LNCaP clone FGC (cell line): Measurements from ENCODE around the gene DHRSX.
"Not testable (repeated sequence)": the region's sequence is repeated elsewhere in the genome, so short reads cannot be mapped to it uniquely, and the experiment has no call there.

Experiments used
- DNase-seq: peaks from one replicate; pipeline ENCODE4 v3.0.0-alpha.2; 2011; ENCODE audit warnings: low read depth
- H3K4me3 ChIP-seq: 2 replicates; pipeline ENCODE4 v1.5.1; 2011; ENCODE audit warnings: mild to moderate bottlenecking, low read depth, low read length, control low read depth
- TF ChIP-seq, protein P1 (sequence below): IDR thresholded peaks from 2 replicates; pipeline ENCODE4 v1.5.1; 2012; ENCODE audit warnings: mild to moderate bottlenecking; ENCODE audit not compliant: control insufficient read depth, insufficient read depth; ENCODE audit errors: extremely low read depth

Gene DHRSX

DNA sequence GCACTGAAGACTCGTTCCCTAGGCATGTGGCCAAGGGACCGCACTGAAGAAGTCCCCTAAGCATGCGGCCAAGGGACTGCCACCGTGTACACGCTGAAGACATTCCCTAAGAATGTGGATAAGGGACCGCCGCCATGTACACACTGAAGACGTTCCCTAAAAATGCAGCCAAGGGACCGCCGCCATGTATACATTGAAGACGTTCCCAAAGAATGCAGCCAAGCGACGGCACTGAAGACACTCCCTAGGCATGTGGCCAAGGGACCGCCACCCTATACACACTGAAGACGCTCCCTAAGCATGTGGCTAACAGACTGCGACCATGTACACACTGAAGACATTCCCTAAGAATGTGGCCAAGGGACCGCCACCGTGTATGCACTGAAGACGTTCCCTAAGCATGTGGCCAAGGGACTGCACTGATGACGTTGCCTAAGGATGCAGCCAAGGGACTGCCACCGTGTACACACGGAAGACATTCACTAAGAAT, 31.5 kb downstream of the DHRSX start:
- H3K4me3 ChIP-seq, result no peak overlapping the region
- no peak for DNase-seq
- TF ChIP-seq, protein P1, sequence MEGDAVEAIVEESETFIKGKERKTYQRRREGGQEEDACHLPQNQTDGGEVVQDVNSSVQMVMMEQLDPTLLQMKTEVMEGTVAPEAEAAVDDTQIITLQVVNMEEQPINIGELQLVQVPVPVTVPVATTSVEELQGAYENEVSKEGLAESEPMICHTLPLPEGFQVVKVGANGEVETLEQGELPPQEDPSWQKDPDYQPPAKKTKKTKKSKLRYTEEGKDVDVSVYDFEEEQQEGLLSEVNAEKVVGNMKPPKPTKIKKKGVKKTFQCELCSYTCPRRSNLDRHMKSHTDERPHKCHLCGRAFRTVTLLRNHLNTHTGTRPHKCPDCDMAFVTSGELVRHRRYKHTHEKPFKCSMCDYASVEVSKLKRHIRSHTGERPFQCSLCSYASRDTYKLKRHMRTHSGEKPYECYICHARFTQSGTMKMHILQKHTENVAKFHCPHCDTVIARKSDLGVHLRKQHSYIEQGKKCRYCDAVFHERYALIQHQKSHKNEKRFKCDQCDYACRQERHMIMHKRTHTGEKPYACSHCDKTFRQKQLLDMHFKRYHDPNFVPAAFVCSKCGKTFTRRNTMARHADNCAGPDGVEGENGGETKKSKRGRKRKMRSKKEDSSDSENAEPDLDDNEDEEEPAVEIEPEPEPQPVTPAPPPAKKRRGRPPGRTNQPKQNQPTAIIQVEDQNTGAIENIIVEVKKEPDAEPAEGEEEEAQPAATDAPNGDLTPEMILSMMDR, result no peak

DNA sequence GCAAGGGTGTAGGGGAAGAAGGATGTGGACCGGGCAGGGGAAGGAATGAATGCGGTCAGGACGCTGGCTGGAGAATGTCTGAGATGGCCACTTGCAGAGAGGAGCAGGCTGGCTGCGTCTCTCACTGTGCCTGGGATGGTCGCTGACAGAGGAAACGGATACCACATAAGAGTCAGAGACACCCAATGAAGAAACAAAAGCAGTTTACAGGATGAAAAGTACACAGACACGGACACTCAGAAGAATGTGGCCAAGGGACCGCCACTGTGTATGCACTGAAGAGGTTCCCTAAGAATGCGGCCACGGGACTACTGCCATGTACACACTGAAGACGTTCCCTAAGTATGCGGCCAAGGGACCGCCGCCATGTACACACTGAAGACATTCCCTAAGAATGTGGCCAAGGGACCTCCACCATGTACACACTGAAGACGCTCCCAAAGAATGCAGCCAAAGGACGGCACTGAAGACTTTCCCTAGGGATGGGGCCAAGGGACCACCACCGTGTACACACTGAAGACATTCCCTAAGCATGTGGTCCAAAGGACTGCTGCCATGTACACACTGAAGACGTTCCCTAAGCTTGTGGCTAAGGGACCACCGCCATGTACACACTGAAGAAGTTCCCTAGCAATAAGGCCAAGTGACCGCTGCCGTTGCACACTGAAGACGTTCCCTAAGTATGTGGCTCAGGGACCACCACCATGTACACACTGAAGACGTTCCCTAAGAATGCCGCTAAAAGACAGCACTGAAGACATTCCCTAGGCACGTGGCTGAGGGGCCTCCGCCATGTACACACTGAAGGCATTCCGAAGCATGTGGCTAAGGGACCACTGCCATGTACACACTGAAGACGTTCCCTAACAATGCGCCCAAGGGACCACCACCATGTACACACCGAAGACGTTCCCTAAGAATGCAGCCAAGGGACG, 32.2 kb downstream of the DHRSX start:
- DNase-seq, result no peak
- TF ChIP-seq, protein P1, result no peak
- no peak overlapping the region for H3K4me3 ChIP-seq

DNA sequence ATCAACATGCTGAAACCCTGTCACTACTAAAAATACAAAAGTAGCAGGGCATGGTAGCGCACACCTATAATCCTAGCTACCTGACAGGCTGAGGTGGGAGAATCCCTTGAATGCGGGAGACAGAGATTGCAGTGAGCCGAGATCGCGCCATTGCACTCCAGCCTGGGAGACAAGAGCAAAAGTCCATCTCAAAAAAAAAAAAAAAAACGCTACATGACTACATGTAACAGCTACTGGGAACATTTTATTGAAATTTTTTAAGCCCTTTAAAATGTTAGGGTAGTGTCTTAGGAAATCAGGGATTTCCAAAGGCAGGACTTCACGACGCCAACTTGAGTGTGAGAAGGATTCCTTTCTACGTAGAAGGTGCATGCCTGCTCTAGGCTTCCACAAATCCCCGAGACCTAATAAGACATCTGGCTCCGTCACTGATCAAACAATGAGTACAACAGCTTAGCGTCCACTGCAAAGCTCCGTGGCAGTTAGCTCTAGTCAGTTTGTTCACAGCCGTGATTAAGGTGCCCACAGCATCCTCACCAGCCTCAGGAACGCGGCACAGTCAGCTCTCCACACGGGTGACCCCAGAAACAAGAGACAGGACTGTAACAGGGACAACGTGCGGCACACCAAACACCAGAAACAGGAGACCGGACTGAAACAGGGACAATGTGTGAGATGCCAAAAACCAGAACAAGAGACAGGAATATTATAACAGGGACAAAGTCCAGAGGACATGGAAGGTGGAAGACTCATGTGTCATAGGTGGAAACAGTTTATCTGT, 33.7 kb downstream of the DHRSX start:
- TF ChIP-seq, protein P1, result no peak

DNA sequence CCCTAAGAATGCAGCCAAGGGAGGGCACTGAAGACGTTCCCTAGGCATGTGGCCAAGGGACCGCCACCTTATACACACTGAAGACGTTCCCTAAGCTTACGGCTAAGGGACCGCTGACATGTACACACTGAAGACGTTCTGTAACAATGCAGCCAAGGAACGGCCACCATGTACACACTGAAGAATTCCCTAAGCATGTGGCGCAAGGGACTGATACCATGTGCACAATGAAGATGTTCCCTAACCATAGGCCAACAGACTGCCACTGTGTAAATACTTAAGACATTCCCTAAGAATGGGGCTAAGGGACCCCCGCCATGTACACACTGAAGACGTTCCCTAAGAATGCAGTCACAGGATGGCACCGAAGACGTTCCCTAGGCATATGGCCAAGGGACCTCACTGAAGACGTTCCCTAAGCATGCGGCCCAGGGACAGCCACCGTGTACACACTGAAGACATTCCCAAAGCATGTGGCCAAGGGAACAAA, 36.1 kb downstream of the DHRSX start:
- DNase-seq, result no peak
- TF ChIP-seq, protein P1, result no peak
- H3K4me3 ChIP-seq, result no peak overlapping the region

More for the DNA sequence above, 33.7 kb downstream of the DHRSX start:
- H3K4me3 ChIP-seq, result no peak overlapping the region
- no peak for DNase-seq

DNA sequence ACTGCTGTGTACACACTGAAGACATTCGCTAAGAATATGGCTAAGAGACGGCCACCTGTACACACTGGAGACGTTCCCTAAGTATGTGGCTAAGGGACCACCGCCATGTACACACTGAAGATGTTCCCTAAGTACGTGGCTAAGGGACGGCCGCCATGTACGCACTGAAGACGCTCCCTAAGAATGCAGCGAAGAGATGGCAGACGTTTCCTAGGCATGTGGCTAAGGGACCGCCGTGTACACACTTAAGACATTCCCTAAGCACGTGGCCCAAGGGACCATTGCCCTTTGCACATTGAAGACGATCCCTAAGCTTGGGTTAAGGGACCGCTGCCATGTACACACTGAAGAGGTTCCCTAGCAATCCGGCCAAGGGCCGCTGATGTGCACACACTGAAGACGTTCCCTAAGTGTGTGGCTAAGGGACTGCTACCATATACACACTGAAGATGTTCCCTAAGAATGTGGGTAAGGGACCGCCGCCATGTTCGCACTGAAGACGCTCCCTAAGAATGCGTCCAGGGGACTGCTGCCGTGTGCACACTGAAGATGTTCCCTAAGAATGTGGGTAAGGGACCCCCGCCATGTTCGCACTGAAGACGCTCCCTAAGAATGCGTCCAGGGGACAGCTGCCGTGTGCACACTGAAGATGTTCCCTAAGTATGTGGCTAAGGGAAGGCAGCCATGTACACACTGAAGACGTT, 36.7 kb downstream of the DHRSX start:
- TF ChIP-seq, protein P1, result no peak

DNA sequence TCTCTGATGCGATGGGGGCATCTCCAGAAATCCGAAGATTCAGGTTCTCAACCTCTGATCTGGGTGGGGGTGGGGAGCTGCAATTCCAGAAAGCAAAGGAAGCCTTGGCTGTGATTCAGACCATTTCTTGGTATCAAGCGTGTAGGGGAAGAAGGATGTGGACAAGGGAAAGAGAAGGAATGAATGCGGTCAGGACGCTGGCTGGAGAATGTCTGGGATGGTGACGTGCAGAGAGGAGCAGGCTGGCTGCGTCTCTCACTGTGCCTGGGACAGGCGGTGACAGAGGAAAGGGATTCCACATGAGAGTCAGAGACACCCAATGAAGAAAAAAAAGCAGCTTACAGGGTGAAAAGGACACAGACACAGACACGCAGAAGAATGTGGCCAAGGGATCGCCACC, 37.3 kb downstream of the DHRSX start:
- not testable (repeated sequence) for H3K4me3 ChIP-seq, DNase-seq

More for the DNA sequence above, 36.7 kb downstream of the DHRSX start:
- H3K4me3 ChIP-seq, result no peak overlapping the region
- DNase-seq, result no peak

DNA sequence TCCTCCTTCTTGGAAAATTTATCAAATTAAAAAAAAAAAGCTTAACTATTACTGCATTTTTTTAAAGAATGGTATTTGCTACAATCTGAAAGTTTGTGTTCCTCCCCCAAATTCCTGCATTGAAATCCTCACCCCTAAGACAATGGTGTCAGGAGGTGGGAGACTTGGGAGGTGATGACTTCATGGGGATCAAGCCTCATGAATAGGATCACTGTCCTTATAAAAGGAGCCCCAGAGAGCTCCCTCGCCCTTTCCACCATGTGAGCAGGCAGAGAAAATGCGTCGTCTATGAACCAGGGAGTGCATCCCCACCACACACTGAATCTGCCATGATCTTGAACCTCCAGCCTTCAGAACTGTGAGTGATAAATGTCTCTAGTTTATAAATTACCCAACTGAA, 38.0 kb downstream of the DHRSX start:
- TF ChIP-seq, protein P1, result no peak
- H3K4me3 ChIP-seq, result no peak overlapping the region
- DNase-seq, result no peak
